Stimulated activated CD4-positive, alpha-beta T cell treated with anti-CD3 and anti-CD28 coated beads, Interleukin-15, amount 100 ng/mL, for 1 hour (primary cell): ENCODE data around the gene DPP10.

Experiments used
- DNase-seq, 2 donors: peaks; one replicate each; pipeline ENCODE4 v3.0.0-alpha.2; 2020; ENCODE audit warnings: low read depth in 1 of 2, low spot score in 1 of 2

Gene DPP10

DNA sequence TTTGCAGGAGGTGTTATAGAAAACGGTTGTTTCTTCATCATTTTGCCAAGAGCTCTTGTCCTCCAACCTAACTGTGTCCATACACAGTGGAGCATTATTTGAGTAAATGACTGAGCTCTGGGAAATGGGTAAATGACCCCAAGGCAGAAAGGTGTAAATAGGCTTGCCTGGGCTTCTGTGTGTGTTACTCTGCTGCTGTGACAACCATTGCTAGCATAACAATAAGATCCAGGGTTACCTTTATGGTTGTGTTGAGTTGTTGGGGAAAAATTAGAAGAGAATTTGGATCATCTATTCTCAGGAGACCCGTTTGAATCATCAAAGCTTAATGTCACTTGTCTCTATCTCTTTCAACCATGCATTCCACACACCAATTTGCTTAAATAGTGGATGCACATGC lies 672.7 kb downstream of the DPP10 start:
- DNase-seq = no peak

DNA sequence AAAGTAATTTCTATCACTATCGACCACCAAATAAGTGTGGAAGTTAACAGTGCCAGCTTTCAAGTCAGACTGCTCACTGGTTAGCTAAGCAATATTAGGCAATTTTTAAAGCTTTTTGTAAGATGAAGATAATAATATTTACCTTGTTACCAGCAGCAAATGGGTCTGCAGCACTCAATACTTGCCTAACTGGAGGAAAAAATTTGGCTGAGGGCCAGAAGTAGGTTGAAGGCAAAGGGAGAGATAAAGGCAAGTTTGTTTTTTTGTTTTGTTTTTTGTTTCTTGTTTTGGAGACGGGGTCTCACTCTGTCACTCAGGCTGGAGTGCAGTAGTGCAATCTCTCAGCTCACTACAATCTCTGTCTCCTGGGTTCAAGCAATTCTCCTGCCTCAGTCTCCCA lies 675.9 kb downstream of the DPP10 start:
- DNase-seq = no peak

DNA sequence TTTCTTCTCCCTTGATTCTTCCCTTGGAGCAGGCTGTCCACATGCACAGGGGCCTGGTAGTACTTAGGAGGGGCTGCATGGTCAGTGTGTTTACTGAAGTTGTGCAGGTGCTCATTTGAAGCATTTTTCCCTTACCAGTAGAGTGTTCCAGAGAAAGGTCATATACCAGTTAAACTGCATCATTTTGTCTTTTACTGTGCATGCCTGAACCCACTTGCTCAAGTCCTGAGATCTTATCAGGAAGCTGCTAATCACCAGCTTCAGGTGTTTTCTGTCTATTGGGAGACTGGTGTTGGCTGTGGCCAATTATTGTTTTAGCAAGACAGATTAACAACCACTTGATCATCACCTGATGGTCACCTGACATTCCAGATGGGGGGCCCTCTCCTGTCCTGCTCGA lies 676.6 kb downstream of the DPP10 start:
- DNase-seq = no peak

DNA sequence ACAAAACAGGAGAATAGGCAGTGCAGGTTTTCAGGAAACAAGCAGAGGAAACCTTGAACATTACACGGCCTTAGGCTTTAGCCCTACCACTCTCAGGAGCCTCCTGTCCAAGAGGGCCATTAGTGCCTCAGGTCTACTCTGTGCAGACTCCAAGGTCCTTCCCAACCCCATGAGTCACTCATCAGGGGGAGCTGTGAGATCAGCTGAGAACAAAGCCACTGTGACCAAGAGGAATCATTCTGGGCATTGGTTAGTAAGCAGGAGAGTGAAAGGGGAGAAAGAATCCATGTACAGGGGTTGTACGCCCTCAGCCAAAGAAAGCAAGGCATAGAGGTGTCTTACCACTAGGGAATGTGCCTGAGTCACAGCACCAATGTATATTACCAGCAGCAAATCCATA lies 680.3 kb downstream of the DPP10 start:
- DNase-seq = no peak

DNA sequence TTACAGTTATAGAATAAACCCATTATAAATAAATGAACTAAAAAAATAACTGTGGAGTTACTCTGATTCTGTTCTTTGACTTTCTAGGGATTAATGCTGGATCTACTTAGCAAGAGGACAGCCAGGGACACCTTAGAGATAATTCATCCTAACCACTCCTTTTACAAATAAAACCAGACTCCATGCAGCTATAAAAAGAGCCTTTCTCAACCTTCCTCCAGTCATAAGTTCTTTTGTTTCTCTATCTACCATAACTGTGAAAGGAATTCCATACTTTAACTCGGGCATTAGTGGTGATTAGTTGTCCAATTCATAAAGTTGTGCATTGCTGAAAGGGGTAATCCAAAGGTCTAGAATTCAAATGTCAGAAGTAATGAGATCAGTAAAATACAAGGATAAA lies 682.4 kb downstream of the DPP10 start:
- DNase-seq = no peak

DNA sequence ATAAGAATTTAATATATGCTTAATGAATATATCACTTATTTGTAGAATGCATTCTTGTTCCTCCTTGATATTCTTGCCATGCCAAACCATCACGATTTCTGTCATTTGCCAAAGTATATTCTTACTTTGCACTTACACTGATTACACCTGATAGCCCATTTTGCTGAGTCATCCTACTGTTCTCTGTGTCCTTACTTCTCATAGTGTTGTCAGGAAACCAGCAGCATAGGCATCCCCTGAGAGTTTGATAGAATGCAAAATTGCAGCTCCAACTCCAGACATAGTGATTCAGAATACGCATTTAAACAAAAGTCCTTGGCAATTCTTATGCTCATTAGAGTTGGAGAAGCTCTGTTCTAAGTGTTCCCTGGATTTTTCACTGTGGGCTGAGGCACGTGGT lies 687.1 kb downstream of the DPP10 start:
- no peak for DNase-seq

DNA sequence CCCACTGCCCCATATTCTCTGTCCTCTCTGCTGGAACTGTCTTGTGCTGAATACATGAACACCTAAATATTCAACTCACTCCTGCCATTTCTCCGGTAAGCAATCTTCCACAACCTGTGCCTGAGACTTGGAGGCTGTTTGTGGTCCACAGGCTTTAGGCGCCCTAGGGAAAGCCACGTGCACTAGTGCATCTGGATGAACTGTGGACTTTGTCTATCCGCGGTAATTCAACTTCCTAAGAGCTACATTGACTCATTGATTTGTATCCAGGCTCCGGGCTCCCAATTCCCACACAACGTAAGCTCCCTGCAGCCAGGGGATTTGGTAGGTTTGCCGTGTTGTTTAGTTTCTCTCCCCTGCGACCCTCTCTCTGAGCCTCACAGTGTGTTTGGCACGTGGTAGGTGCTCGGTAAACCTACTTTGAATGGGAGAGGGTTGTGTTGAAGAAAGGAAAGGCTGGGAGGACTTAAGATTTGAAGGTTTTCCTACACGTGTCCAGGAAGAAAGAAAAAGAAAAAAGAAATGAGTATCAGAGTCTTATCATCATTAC lies 718.2 kb downstream of the DPP10 start:
- DNase-seq = no peak

DNA sequence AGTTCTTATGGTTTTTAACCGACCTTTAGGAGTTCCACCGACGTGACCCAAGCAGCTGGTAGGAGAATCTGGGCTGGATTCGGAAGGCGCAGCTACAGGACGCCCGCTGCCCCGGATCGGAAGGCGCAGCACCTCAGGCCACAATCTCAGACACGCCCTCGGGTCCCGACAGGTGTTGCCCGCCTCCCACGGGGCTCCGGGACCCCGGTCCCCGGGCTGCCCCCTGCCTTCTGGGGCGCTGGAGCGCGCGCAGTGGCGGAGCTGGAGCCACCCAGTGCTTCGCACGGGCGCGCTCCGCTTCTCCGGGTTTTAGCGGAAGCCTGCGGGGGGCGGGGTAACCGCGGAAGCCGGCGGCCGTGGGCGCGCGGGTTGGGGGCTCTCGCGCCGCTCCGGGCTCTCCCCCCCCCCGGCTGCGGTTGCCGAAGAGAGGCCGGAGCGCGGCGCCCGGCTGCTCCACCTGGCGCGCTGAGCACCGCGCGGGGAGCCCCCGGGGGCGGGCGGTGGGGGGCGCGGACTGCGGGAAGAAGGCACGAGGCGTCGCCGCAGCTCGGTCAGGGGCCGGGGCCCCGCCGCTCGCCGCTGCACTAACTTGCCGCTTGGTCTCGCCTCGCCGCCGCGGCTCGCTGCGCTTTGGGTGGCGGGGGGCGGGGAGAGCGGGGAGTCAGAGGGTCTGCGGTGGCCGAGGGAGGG lies 718.8 kb downstream of the DPP10 start:
- no peak for DNase-seq

DNA sequence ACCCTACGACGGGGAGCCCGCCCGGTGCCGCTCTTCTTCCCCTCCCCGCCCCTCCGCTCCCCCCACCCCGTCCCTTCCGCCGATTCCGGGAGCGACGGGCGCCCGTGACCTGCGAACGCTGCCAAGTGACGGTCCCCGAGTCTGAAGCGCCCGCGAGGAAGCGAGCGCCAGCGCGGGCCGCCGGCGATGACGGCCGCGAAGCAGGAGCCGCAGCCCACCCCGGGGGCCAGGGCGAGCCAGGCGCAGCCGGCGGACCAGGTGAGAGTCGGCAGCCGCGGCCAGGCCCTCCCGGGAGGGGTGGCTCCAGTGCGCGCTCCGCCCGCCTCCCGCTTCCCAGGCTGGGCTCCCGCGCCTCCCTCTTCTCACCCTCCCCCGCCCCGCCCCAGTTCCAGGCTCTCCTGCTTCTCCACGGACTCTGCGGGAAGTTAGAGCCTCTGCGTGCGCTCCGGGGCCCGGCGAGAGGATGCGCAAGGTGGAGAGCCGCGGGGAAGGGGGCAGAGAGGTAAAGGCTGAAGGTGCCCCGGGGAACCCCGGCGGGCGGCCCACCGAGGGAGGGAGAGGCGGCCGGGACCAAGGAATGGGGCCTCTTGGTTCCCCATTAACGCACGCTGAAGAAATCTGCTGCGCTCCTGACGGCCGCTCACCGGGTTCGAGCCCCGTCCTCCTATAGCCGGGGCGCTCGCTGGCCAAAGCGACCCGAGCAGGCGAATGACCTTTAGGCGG lies 719.5 kb downstream of the DPP10 start:
- DNase-seq = no peak

DNA sequence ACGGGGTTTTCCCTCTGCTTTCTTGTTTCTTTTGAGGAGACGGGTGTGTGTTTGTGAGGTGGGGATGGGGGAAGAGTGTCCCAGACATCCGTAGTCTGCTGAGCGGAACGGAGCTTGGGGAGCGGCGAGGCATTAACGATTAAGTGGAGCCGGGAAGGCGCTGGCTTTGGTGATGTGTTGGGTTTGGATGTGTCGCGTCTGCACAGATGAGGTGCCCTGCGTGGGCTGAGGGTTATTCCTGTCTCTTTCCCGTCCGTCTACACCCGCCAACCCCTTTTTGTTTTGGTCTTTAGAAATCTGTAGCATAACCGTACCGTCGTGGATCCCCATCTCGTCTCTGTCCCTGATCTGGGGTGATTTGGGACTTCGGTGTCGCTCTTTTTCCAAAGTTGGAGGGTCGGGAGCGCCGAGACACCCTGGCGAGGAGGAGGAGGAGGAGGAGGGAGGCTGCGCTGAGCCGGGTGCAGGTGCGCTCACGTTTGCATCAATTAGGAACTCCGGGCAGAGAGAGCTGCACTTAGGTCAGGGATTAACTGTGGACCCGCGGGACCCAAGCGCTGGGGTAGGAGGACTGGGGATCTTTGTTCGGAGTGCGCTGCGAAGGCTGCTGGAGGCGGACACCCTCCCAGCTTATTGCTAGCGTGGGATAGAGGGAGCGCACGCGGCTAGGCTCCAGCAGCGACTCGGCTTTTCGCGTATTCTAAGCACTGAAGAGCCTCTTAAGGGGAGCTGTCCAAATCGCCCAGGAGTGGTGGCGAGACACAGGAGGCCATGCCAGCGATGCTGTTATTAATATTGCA lies 720.3 kb downstream of the DPP10 start:
- no peak for DNase-seq

DNA sequence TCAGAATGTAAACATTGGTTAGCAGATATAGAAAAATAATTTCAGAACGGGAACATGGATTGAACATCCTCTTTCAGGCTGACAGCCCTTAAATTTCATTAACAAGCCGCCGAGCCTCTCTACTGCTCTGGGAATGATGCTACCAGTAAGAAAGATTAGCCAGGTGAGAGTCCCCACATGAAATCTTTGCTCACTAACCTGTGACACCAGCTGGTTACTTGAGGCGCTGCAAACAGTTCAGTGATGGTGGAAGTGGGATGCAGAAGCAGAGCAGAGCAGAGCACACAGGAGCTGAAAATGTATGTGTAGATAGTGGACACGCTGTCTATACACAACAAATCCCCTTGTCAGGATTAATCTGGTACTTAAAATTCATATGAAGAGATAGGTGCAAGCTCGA lies 721.1 kb downstream of the DPP10 start:
- DNase-seq = no peak

DNA sequence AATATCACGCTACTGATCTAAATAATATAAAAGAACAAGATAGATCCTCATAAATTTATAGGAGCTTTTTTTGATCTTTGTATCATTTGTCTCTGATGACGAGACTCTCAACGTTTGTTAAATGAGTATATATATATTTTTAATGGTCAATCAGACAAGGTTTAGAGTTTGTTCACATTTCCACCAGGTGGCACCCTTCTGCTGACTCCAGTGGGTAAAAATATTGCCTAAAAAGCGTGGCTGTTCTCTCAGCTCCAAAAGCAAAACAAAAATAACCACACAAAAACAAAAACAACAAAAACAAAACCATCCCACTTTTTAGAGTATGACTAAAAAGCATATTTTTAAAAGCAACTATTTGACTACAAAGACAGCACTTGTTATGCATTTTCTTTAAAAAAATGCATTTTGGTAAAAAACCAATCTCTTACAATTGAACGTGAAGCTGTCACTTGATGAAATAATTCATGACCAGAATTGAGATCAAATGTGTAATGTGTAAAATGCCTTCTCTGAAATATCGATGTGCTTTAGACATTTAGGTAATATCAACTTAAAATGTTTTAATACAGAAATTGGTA lies 723.2 kb downstream of the DPP10 start:
- no peak for DNase-seq

DNA sequence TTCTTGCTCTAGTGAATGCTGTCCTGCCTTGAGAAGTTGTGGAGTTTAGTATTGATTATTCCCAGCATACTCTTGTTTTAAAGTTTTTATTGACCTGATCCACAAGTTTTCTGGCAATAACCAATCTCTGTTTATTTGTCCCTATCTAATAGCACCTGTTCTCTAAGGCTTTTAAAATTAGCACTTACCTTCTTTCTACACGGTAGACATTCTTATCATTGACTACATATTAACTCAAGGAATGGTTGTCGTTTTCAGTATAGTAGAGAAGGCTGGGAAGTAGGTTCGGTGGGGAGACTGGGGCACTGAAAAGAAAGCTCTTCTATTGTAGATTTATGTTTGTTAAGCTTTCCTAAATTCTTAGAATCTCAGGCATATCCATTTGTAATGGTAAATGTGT lies 726.0 kb downstream of the DPP10 start:
- DNase-seq = no peak

DNA sequence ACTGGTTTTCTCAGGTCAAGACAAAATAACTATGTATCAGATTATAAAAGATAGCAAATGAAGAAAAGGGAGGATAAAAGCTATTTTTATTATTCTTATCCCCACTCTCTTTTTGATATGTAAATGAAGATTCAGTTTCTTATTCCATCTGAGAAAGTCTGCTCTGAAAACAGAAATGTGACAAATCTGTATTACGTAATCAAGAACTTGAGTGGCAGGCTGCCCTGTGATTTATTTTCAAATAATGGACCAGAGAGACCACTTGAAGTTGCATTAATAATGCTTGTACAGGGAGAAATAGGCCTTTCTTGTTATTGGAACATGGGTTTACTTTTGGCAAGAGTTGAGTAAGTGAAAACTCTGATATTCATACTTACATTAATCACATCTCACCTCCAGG lies 727.4 kb downstream of the DPP10 start:
- no peak for DNase-seq

DNA sequence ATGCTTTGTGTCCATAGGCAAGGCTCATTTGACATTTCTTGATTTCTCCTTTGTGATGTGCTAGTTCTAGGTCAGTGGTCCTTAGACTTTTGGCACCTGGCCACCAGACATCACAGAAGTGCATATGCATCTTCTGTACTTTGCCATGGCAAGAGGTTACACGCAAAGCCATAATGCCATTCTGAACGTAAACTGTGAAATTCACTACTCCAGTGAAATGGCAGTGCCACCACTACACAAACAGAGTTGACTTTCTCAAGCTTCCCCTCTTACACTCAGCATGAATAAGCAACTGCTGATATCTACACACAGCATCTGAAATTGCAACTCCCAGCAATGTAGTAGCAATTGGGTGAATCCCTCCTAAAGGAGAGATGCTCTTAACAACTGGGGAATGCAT lies 729.3 kb downstream of the DPP10 start:
- DNase-seq = no peak

DNA sequence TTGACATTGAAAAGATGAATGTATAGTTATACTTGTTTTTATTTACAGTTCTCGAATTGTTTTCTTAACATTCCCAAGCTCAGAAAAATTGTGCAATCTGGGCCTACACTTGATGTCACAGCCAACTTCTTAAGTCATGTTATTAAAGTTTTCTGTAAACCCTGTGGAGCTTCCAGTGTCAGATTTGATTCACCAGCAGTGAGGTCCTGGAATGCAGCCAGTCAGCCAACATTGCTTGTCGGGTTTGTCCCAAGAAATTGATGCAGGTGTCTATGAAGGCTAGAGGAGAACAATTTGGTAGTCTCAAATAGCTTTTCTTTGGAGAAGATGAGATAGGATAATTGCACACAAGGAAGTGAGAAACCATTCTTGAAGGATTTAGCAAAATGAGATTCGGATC lies 732.2 kb downstream of the DPP10 start:
- DNase-seq = no peak

DNA sequence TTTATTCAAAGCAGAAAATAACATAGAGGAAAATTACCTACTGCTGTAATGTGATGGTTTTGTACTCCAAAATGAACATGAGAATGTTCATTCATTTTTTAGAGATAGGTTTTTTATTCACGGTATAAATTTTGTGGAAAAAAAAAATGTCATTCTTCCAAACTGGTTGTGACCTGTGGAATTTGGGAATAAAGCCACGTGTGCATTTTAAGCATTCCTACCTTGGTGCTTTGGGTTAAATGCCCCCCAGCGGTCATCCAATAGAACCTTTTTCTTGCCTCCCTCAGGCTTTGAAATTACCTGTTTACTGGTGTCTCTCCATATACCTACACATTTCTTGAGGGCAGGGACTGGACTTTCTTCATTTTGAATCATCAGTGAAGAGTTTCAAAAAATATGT lies 740.7 kb downstream of the DPP10 start:
- no peak for DNase-seq

DNA sequence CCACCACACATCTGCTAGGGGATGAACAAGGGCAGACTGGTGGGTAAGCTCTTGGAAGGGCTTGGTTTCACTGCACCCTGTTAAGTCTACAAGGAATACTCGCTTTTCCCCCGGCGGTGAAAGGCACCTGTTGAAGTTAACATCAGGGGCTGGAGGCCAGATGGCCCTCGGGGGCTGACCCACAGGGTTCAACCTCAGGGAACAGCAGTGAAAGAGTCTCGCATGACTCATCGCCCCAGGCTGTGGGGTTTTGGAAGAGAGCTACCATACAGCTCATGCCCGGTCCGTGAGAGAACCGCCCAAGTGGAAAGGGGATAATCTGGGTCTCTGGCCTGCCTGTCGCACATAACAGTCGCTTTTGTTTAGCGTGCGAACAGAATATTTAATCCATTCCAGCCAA lies 748.0 kb downstream of the DPP10 start:
- no peak for DNase-seq

DNA sequence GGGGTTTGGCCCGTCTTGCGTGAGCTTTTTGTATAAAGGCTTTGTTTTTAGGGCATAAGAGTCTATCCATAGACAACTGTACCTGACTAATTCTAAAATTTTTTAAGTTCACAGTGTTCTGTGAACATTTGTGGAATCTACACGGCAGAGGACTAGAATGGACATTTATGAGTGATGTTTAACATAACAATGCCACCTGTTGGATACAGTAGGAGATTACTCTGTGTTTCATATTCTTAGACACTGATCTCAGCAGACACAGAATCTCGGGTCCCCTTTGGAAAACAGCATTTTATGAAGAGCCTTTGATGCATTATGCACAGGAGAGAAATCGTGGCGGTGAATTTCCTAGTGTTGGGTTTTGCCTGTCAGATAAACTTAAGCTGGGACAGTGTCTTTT lies 752.2 kb downstream of the DPP10 start:
- DNase-seq = no peak

DNA sequence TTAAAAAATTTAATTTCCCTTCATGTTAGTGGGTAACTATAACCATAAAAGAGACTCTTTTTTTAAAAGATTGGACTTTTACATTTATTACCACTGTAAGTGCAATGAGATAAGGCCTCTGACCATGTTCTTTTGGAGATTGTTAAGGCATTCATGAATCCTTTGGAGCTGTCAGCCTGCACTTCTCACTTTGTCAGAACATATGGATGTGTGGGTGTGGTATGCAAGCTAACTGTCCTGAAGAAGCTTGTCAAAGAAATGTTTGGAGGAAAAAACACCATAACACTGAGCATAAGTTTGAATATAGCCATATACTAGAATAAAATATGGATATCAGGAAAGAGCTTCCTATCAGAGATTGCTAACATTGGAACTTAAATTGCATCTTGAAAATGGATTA lies 754.1 kb downstream of the DPP10 start:
- DNase-seq = no peak

DNA sequence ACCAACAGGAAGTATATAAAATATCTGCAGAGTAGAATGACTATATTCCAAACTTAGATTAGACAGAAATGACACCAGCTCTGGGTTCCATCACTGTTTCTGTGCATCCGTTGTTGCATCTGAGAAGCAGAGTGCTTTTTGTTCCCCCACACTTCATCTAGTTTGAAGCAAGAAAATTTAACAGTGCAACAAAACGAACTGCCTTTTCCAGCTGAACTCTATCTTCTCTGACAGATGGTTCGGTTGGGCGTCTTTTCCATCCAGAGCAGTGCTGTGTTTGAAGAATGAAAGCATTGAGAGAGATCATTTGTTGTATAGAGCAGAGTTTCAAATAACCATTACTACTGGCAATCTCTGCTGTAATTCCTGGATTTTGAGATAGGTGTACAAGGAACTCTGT lies 757.5 kb downstream of the DPP10 start:
- DNase-seq = no peak

DNA sequence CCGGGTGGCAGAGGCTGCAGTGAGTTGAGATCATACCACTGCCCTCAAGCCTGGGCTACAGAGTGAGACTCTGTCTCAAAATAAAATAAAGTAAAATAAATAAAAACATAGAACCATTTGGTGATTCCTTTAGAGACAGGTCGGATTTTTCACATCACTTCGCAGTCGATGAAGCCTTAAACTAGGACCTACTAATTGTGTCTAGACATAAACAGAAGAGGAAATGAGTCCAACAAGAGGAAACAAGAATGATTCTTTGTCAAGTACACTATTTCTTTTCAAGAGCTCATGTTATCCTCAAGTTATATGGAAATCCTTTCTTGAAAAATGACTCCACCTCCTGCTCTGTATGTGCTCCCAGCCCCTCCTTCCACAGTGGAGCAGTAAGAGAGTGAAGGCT lies 758.9 kb downstream of the DPP10 start:
- DNase-seq = no peak
